GM12892 (cell line): ENCODE data around the gene ANXA1.
"Not testable (repeated sequence)": the region's sequence is repeated elsewhere in the genome, so short reads cannot be mapped to it uniquely, and the experiment has no call there.

ENCODE experiments used
- DNase-seq: peaks from one replicate; pipeline ENCODE4 v3.0.0; 2011; ENCODE audit not compliant: insufficient read length
- FAIRE-seq: peaks from 2 replicates; lab custom pipeline; 2011; peaks lifted over from hg19 to GRCh38; lab: Jason Lieb, UNC
- POLR2A ChIP-seq: IDR thresholded peaks from 2 replicates; pipeline ENCODE4 v1.6.1; 2011; ENCODE audit warnings: low read depth, low read length, control low read depth
- POLR2AphosphoS5 ChIP-seq: IDR thresholded peaks from 2 replicates; pipeline ENCODE4 v1.6.1; 2011; ENCODE audit warnings: low read depth, low read length, control low read depth
- TAF1 ChIP-seq: IDR thresholded peaks from 2 replicates; pipeline ENCODE4 v1.6.1; 2011; ENCODE audit warnings: low read depth, mild to moderate bottlenecking, control low read depth, low read length, borderline replicate concordance

The ANXA1 gene

DNA sequence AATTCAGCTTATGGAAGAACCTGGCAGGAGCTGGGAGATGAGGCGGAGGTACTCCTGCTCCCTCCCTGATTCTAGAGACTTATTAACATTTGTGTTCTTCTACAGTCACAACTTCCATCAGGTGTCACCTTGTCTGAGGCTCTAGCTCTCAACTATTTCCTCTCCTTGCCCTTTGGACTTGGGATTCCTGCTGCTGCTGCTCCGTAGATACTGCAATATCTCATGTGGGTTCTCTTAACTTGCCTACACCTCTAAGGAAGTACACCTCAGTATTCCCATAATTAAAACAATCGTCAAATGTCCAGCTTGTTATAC is 21.2 kb downstream of the ANXA1 start:
- no peak for DNase-seq
- no peak for FAIRE-seq
- TF ChIP-seq POLR2AphosphoS5: no peak
- no peak for TF ChIP-seq TAF1
- TF ChIP-seq POLR2A: no peak

- FAIRE-seq: no peak
- DNase-seq: no peak
- TF ChIP-seq POLR2A (no peak), TAF1 (no peak), POLR2AphosphoS5 (no peak)
Measured at GRCh38 chr9:73173557-73174329, 22.1 kb downstream of the ANXA1 start.

GRCh38 chr9:73174330-73174980 is 22.8 kb downstream of the ANXA1 start:
- DNase-seq (no peak), FAIRE-seq (no peak)
- TF ChIP-seq POLR2A (no peak), TAF1 (no peak), POLR2AphosphoS5 (no peak)

- FAIRE-seq (no peak), DNase-seq (no peak)
- TF ChIP-seq POLR2A (no peak), TAF1 (no peak), POLR2AphosphoS5 (no peak)
Measured at GRCh38 chr9:73176450-73176875, 24.8 kb downstream of the ANXA1 start.

- no peak for DNase-seq
- TF ChIP-seq POLR2AphosphoS5 (no peak), TAF1 (no peak), POLR2A (no peak)
- FAIRE-seq: no peak
Measured at GRCh38 chr9:73178044-73178443, 26.4 kb downstream of the ANXA1 start.

GRCh38 chr9:73179589-73179988 is 27.9 kb downstream of the ANXA1 start:
- DNase-seq: no peak
- TF ChIP-seq POLR2A: no peak
- no peak for TF ChIP-seq POLR2AphosphoS5
- no peak for TF ChIP-seq TAF1
- no peak for FAIRE-seq

GRCh38 chr9:73180403-73180802 is 28.7 kb downstream of the ANXA1 start:
- FAIRE-seq (no peak), DNase-seq (no peak)
- no peak for TF ChIP-seq TAF1
- TF ChIP-seq POLR2A: no peak
- TF ChIP-seq POLR2AphosphoS5: no peak

- DNase-seq (no peak), FAIRE-seq (no peak)
- no peak for TF ChIP-seq TAF1
- TF ChIP-seq POLR2A: no peak
Measured at GRCh38 chr9:73182928-73183327, 31.3 kb downstream of the ANXA1 start.

- DNase-seq: no peak
- FAIRE-seq: no peak
- TF ChIP-seq TAF1: no peak
- no peak for TF ChIP-seq POLR2A
- TF ChIP-seq POLR2AphosphoS5: no peak
Measured at GRCh38 chr9:73183428-73183827, 31.8 kb downstream of the ANXA1 start.

DNA sequence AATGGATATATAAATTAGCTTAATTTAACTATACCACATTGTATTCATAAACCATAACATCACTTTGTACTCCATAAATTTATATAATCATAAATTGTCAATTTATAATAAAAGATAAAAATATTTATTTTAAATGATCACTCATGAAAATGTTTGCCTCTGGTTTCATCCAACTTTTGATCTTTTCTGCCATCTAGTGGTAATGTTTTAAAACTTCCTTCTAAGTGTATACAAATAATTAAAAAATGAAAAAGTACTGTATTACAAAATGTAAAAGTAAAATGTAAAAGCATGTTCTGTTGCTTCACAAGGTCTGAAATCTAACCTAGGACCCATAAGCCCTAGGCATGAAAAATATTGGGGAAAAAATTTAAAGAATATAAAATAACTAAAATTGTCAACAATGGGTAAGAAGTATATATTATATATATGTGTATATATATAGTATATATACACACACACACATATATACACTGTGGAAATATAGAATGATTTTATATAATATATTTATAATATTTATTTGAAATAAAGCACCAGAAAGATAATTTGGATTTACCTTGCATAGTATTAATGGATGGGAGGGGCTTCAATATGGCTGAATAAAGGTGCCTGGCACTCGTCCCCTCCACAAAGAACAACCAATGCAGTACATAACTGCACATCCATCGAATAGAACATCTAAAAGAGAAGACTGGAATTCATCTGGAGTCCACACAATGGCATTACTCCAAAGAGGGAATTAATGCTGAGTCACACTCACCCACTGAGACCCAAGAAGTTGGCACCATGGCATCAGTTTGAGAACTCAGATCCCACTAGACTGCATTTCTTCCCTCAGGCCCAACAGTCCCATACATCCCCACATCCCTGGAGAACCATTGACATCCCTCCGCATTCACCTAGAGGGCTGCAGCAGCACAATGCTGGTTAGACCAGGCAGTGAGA is 32.5 kb downstream of the ANXA1 start:
- no peak for TF ChIP-seq TAF1
- TF ChIP-seq POLR2AphosphoS5: no peak
- no peak for TF ChIP-seq POLR2A
- no peak for DNase-seq
- FAIRE-seq: no peak

DNA sequence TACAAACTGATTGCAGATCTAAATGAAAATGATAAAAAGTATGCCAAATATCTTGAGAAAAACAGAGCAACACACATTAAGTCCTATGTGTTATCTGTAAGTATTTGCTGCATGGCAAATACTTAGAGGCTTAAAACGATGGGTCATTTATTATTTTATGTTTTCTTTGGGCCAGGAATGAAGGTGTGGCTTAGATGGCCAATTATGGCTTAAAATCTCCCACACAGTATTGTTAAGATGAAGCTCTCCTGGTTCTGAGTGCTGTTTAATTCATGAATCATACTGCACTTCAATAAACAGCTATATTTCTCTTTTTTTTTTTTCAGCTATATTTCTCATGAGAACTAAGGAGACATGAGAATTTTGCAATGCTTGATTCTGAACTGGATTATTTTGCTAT is 39.4 kb downstream of the ANXA1 start:
- not testable (repeated sequence) for FAIRE-seq, DNase-seq
